Loucy (cell line): ENCODE data around the gene NCR2.

ENCODE experiments used
- H2AFZ ChIP-seq: fragments of 200-600 bp; sonication (generic); 2 replicates; pipeline ENCODE4 v1.6.0; 2016; ENCODE audit warnings: antibody characterized with exemption, mild to moderate bottlenecking, low read length, moderate library complexity
- H3F3A ChIP-seq: fragments of 200-600 bp; 2 replicates; pipeline ENCODE4 v1.6.0; 2016; ENCODE audit warnings: antibody characterized with exemption, low read depth, mild to moderate bottlenecking
- H3K27me3 ChIP-seq: fragments of 200-600 bp; sonication (generic); 2 replicates; pipeline ENCODE4 v1.6.1; 2014; ENCODE audit warnings: low read length, mild to moderate bottlenecking; ENCODE audit not compliant: insufficient read depth, poor library complexity, severe bottlenecking
- H3K36me3 ChIP-seq: fragments of 200-600 bp; sonication (generic); 2 replicates; pipeline ENCODE4 v1.6.1; 2016; ENCODE audit warnings: low read length; ENCODE audit not compliant: insufficient read depth
- H3K4me1 ChIP-seq: fragments of 200-600 bp; sonication (generic); 2 replicates; pipeline ENCODE4 v1.5.1; 2014; ENCODE audit warnings: low read length, mild to moderate bottlenecking; ENCODE audit not compliant: insufficient read depth, poor library complexity, severe bottlenecking
- H3K4me2 ChIP-seq: fragments of 200-600 bp; sonication (generic); 2 replicates; pipeline ENCODE4 v1.6.0; 2014; ENCODE audit warnings: antibody characterized with exemption, low read length, low read depth, mild to moderate bottlenecking; ENCODE audit not compliant: poor library complexity, severe bottlenecking
- H3K4me3 ChIP-seq: fragments of 200-600 bp; sonication (generic); 2 replicates; pipeline ENCODE4 v1.5.1; 2014; ENCODE audit warnings: low read length, mild to moderate bottlenecking, mixed read lengths; ENCODE audit not compliant: poor library complexity, severe bottlenecking
- H3K79me2 ChIP-seq: fragments of 200-600 bp; sonication (generic); 2 replicates; pipeline ENCODE4 v1.6.1; 2014; ENCODE audit warnings: low read length; ENCODE audit not compliant: insufficient read depth
- H3K9ac ChIP-seq: fragments of 200-600 bp; sonication (generic); 2 replicates; pipeline ENCODE4 v1.6.0; 2014; ENCODE audit warnings: mild to moderate bottlenecking, low read depth, low read length, moderate library complexity; ENCODE audit not compliant: poor library complexity, severe bottlenecking
- H3K9me2 ChIP-seq: fragments of 200-600 bp; sonication (generic); replicated peaks from 2 replicates; pipeline ENCODE4 v1.6.1; 2016; ENCODE audit warnings: low read depth, low read length, mixed read lengths
- H3K9me3 ChIP-seq: fragments of 200-600 bp; sonication (generic); 2 replicates; pipeline ENCODE4 v1.6.1; 2014; ENCODE audit warnings: mild to moderate bottlenecking, antibody characterized with exemption, low read length, low read depth; ENCODE audit not compliant: insufficient read depth
- H4K20me1 ChIP-seq: fragments of 200-600 bp; sonication (generic); 2 replicates; pipeline ENCODE4 v1.6.0; 2014; ENCODE audit warnings: antibody characterized with exemption, low read length, mild to moderate bottlenecking; ENCODE audit not compliant: insufficient read depth, poor library complexity, severe bottlenecking
- CTCF ChIP-seq: fragments of 200-600 bp; sonication (generic); conservative IDR thresholded peaks from 2 replicates; pipeline ENCODE4 v1.5.1; 2014; ENCODE audit warnings: mild to moderate bottlenecking, antibody characterized with exemption, low read length
- EZH2phosphoT487 ChIP-seq: fragments of 200-600 bp; IDR thresholded peaks from 2 replicates; pipeline ENCODE4 v1.6.1; 2018; ENCODE audit warnings: antibody characterized with exemption, mild to moderate bottlenecking, moderate library complexity, borderline replicate concordance

The NCR2 gene

GRCh38 chr6:41335296-41335695 lies at the start of gene NCR2:
Gene NCR2, plus strand, starts transcription at chr6:41335608. Its CDS starts 269 bp downstream, at chr6:41335877.
- Histone ChIP-seq H2AFZ (no peak within 1 kb of the TSS), H3K27me3 (no peaks in the 10 kb centered on the region), H3K36me3 (no peaks in the 10 kb centered on the region), H3K79me2 (no peaks in the 10 kb centered on the region), H3K9ac (peak within 1 kb of the TSS; percentile 36), H3K9me2 (no peaks in the 10 kb centered on the region), H3K4me3 (peak within 1 kb of the TSS; percentile 26), H3K4me2 (peak within 1 kb of the TSS; percentile 49), H4K20me1 (no peaks in the 10 kb centered on the region), H3K4me1 (peaks cover 70% of the 10 kb centered on the region), H3F3A (no peaks in the 10 kb centered on the region), H3K9me3 (no peaks in the 10 kb centered on the region)
- TF ChIP-seq CTCF (no peak), EZH2phosphoT487 (no peak)

- H3K4me2 ChIP-seq = no peak within 1 kb of the TSS
- no peak for TF ChIP-seq CTCF
- TF ChIP-seq EZH2phosphoT487 = no peak
- no peaks in the 10 kb centered on the region for H3K36me3 ChIP-seq
- H4K20me1 ChIP-seq = no peaks in the 10 kb centered on the region
- no peaks in the 10 kb centered on the region for H3F3A ChIP-seq
- no peaks in the 10 kb centered on the region for H3K9me3 ChIP-seq
- no peak within 1 kb of the TSS for H3K4me3 ChIP-seq
- no peak within 1 kb of the TSS for H2AFZ ChIP-seq
- H3K9me2 ChIP-seq = no peaks in the 10 kb centered on the region
- no peak within 1 kb of the TSS for H3K9ac ChIP-seq
- H3K79me2 ChIP-seq = no peaks in the 10 kb centered on the region
- H3K27me3 ChIP-seq = peaks cover 10% of the 10 kb centered on the region
- H3K4me1 ChIP-seq = no peaks in the 10 kb centered on the region
These were observed 48.7 kb upstream of the NCR2 start, which contains the start of gene TREM1 for GRCh38 chr6:41286544-41287346. Gene TREM1, minus strand, starts transcription at chr6:41286682. Its CDS starts 27 bp downstream, at chr6:41286655.

GRCh38 chr6:41288030-41288753 lies 47.2 kb upstream of the NCR2 start:
- H3K9me3 ChIP-seq = no peaks in the 10 kb centered on the region
- no peak overlapping the region for H3K4me3 ChIP-seq
- no peak overlapping the region for H3K9ac ChIP-seq
- TF ChIP-seq EZH2phosphoT487 (no peak), CTCF (no peak)
- no peaks in the 10 kb centered on the region for H4K20me1 ChIP-seq
- H3K4me1 ChIP-seq = no peaks in the 10 kb centered on the region
- H3K4me2 ChIP-seq = no peak overlapping the region
- H3F3A ChIP-seq = no peaks in the 10 kb centered on the region
- no peaks in the 10 kb centered on the region for H3K36me3 ChIP-seq
- no peak overlapping the region for H2AFZ ChIP-seq
- H3K9me2 ChIP-seq = no peaks in the 10 kb centered on the region
- H3K27me3 ChIP-seq = peaks cover 10% of the 10 kb centered on the region
- H3K79me2 ChIP-seq = no peaks in the 10 kb centered on the region
